Activated CD4-positive, CD25-positive, alpha-beta regulatory T cell treated with anti-CD3 and anti-CD28 coated beads, Interleukin-2, amount 50 U/mL, for 72 hours (primary cell): Measurements from ENCODE around the gene ZNF438.

ENCODE experiments used
- DNase-seq: peaks from one replicate; pipeline ENCODE4 v3.0.0; 2021

The ZNF438 gene

GRCh38 chr10:30873411-30873810, 158.3 kb downstream of the ZNF438 start:
- DNase-seq, result no peak

DNA sequence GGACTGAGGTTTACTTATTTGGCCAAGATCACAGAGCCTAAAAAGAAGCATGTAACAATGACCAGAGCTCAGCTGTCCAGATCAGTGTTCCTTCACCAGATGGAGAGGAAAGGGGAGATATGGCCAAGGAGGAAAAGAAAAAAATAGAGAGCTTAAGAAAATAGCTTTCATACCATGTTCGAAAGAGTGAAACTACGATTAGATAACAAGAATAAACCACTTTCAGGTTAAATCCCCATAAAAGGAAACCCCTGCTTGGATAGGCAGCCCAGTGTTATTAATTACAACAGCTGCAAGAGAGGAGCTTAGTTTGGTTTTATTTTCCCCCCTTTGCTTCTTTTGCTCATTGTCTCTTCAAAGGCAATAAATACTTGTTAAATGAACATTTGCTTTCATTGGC, 160.8 kb downstream of the ZNF438 start:
- no peak for DNase-seq

GRCh38 chr10:30869566-30869965, 162.1 kb downstream of the ZNF438 start:
- no peak for DNase-seq

DNA sequence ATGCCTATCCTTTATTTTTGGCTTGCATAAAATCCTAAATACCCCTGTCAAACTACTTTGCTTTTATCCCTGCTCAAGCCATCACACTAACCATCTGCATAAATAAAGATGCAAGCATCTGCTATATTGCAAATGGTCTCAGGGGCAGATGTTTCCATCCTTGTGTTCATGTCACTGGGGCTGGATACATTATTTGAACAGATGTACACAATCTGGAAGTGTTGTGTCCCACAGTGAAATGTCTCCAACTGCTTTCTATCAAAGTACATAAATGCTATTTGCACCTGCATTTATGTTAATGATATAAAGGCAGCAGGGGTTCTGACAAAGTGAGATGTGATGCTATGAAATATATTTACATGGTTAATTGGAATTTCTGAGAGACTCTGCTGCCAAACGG, 163.1 kb downstream of the ZNF438 start:
- no peak for DNase-seq

DNA sequence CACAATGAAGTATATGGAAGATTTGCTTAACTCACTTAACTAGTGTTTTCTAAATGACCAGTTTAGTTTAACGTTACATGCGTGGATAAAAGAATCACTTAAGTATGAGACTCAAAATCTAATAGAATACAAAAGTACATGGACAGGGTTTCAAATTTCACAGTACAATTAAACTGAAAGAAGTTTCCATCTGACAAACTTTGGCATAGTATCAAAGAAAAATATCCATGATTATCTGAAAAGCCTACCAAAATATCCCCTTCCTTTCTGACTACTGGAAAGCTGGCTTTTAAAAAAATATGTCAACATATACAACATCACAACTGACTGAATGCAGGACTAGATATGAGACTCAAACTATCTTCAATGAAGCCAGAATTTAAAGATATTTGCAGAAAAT, 164.8 kb downstream of the ZNF438 start:
- no peak for DNase-seq

DNA sequence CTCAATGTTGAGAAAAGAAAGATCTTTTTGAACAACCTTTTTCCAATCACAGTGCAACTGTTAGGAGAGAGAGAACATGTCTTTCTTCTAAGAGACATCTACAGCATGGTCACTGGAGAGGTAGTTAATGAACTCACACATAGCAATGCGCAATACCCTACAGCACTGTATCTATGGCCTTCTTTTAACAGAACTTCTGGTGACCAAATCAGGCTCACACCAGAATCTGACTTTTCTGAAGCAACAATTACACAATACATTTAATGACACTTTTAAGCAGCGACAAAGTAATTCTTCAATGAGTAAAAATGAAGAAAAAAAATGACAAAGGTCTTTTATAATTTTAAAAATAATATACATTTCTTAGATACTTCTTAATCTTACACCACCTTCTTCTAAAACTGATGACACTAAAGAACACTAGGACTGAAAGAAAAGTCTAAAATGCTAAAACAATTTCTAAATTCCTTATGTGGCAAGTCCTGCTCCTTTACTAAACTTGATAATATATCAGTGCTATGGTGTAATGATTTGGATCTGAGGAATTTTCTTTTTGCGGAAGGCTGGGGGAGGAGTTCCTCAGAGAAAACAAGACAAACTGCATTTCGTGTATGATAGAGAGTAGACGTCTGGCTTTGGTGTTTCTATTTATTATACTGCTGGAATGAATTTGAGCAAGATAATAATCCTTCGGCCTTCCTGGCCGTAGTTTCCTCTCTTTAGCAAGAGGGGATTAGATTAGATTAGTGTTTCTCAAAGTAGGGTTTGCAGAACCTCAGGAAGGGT, 166.3 kb downstream of the ZNF438 start:
- DNase-seq, result no peak

DNA sequence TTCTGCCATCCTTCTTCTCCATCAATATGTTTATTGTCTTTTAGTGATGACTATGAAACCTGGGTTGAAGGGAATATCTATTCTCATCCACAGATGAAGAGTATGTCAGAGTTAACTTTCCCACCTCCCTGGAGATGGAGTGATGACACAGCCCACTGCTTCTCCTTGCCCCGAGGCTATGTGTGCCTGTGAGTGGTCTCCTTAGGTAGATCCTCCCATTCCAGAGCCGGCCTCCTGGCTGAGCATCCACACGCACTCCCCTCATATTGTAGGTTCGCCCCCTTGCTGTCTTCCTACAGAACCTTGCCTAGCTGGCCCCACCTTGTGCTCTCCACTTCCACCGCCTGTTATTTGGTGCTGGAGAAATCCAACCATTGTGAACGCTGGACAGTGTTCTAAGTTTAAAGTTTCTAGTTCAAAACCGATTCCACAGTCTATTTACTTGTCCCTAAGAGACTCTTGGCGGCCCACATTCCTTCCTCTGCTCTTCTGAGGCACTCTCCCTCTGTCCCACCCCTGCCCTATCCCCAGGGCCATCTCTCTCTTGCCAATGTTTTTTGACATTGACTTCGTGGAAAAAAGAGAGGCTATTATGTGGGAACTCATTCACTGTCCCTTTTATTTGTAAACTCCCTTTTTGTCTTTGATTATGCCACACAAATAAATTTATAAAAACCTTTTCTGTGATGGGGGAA, 168.0 kb downstream of the ZNF438 start:
- no peak for DNase-seq

- DNase-seq, result no peak
Observed at GRCh38 chr10:30862486-30862885, 169.2 kb downstream of the ZNF438 start.

- DNase-seq, result no peak
Observed at GRCh38 chr10:30861976-30862375, 169.7 kb downstream of the ZNF438 start.

GRCh38 chr10:30861221-30861620, 170.4 kb downstream of the ZNF438 start:
- no peak for DNase-seq

- DNase-seq, result no peak
Observed at GRCh38 chr10:30858499-30858898, 173.2 kb downstream of the ZNF438 start.

DNA sequence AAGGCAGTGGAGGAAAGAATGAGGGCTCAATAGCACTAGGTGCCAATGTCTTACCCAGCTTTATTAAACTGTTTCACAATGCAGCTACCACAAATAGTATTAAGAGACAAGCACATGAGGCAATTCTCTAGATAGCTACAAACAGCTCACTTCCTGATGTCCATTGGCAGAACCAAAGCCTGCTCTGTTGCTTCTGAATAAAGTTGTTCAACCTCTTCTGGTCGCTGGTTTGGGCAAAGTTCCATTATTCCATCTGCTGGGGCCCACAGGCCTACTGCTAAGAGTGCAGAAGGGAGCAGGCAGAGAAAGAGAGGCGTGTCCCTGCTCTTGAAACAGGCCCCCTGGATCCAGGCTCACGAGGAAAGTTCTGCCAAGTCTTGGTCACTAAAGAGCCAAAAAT, 173.9 kb downstream of the ZNF438 start:
- DNase-seq, result no peak

DNA sequence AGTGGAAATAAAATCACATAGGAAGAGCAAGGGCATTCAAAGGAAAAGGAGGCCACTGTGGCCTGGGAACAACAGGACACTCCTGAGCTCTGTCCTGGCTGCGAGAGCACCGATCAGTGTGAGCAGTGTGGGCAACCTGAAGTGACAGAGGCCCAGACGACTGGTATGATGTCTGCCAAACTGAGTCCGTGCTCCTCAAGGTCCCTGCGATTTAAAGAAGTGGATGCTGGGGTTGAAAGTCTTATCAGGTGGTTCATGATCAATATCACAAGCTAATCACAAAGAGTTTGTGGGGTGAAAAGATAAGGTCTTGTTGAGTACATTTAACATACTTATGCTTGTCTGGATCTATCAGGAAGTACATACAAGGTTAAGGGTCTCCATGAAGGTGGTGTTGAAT, 176.5 kb downstream of the ZNF438 start:
- DNase-seq, result no peak

- no peak for DNase-seq
Observed at GRCh38 chr10:30854656-30855055, 177.0 kb downstream of the ZNF438 start.

DNA sequence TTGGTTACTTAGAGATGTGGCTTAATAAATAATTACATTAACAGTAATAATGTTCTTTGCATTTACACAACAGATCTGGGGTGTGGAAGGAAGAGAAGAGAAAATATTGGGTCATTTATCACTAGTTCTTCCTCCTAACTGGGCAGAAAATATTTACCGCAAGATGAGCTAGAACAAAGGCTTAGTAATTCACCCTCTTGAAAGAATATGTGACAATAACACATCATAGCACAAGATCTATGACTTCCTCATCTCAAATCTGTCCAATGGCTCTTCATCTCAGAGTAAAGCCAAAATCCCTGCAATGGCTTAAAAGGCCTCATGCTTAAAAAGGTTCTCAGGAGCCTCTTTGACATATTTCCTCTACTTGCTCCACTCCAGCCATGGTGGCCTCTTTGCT, 178.6 kb downstream of the ZNF438 start:
- no peak for DNase-seq

DNA sequence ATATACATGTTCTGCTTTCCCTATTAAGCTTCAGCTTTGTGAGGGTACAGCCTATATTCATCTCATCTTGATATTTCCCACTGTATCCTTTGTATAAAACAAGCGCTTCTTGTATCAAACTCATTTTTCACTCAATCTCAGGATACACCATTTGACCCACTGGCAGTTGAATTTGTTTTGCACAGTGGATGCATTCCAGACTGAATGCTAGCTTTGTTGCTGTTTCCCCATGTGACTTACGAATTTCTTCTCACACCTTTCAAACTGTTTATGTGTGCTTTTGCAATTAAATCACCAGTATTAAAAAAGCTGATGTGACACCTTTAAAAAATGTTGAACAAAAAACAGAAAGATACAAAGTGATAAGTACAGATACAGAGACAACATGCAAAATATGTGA, 180.9 kb downstream of the ZNF438 start:
- no peak for DNase-seq

GRCh38 chr10:30849231-30850035, 182.2 kb downstream of the ZNF438 start:
- DNase-seq, result no peak

- no peak for DNase-seq
Observed at GRCh38 chr10:30848396-30849032, 183.2 kb downstream of the ZNF438 start.

GRCh38 chr10:30847642-30848041, 184.0 kb downstream of the ZNF438 start:
- DNase-seq, result no peak

DNA sequence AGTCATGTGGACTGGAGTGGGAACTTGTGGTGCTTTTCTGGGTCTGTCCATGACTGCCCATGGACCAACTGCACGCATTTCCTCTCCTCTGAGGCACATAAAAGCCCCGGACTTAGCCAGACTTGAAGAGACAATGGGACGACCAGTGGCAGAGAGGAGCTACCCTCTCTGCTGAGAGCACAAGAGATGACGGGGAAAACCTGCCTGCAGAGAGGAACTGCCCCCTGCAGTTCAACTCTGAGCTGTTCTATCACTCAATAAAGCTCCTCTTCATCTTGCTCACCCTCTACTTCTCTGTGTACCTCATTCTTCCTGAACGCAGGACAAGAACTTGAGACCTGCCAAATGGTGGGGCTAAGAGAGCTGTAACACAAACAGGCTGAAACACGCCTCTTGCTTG, 184.5 kb downstream of the ZNF438 start:
- DNase-seq, result no peak

- DNase-seq, result no peak
Observed at GRCh38 chr10:30846710-30847109, 185.0 kb downstream of the ZNF438 start.

- no peak for DNase-seq
Observed at GRCh38 chr10:30842894-30843293, 188.8 kb downstream of the ZNF438 start.

DNA sequence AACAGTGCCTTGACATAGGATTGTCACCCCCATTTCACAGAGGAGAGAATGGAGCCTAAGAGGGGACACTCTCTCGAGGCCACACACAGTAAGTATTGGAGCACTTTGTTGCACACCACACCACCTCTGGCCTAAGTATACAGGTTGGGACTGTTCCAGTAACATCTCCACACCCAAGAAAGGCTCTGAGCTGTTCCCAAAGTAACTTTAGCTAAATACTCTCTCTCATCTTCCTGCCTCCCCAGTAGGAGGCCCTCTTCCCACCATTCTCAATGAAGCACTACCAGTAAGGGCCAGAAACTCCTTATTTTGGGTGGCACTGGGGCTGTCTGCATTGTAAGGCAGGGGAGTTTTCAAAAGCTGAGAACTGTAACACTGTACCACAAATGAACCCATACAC, 189.5 kb downstream of the ZNF438 start:
- DNase-seq, result no peak
